Smooth muscle cell (in vitro differentiated cells): Measurements from ENCODE around the gene VAMP4. TPM values are rescaled to one million over a fixed set of nuclear protein-coding genes. Genes with fewer than 3 reads are reported as not detected.
"Not testable (repeated sequence)": the region's sequence is repeated elsewhere in the genome, so short reads cannot be mapped to it uniquely, and the experiment has no call there.

ENCODE experiments used
- DNase-seq: peaks from one replicate; lab custom pipeline; 2025; ENCODE audit not compliant: unreplicated experiment; lab: John Stamatoyannopoulos, UW
- H2AFZ ChIP-seq: fragments of 200-600 bp; sonication (generic); 2 replicates; pipeline ENCODE4 v1.6.0; 2016; ENCODE audit warnings: antibody characterized with exemption, low read depth, mild to moderate bottlenecking
- H3F3A ChIP-seq: fragments of 200-600 bp; sonication (generic); 2 replicates; pipeline ENCODE4 v1.6.0; 2017; ENCODE audit warnings: antibody characterized with exemption, low read depth
- H3K27ac ChIP-seq: fragments of 200-600 bp; sonication (generic); 2 replicates; pipeline ENCODE4 v1.5.1; 2016; ENCODE audit warnings: low read depth, mild to moderate bottlenecking
- H3K27me3 ChIP-seq: fragments of 200-600 bp; sonication (generic); 2 replicates; pipeline ENCODE4 v1.6.1; 2016; ENCODE audit warnings: low read depth, mild to moderate bottlenecking
- H3K36me3 ChIP-seq: fragments of 200-600 bp; sonication (generic); 2 replicates; pipeline ENCODE4 v1.5.1; 2016; ENCODE audit warnings: low read depth
- H3K4me1 ChIP-seq: fragments of 200-600 bp; sonication (generic); 2 replicates; pipeline ENCODE4 v1.5.1; 2016; ENCODE audit warnings: low read depth
- H3K4me2 ChIP-seq: fragments of 200-600 bp; sonication (generic); 2 replicates; pipeline ENCODE4 v1.6.0; 2016; ENCODE audit warnings: mild to moderate bottlenecking
- H3K4me3 ChIP-seq: fragments of 200-600 bp; sonication (generic); 2 replicates; pipeline ENCODE4 v1.5.1; 2016; ENCODE audit warnings: mild to moderate bottlenecking
- H3K79me2 ChIP-seq: fragments of 200-600 bp; sonication (generic); 2 replicates; pipeline ENCODE4 v1.6.0; 2016; ENCODE audit warnings: low read depth, mild to moderate bottlenecking
- H3K9ac ChIP-seq: fragments of 200-600 bp; sonication (generic); 2 replicates; pipeline ENCODE4 v1.6.0; 2016; ENCODE audit warnings: low read depth
- H3K9me3 ChIP-seq: fragments of 200-600 bp; sonication (generic); replicated peaks from 2 replicates; pipeline ENCODE4 v1.5.1; 2016; ENCODE audit warnings: low read depth
- H4K20me1 ChIP-seq: fragments of 200-600 bp; sonication (generic); 2 replicates; pipeline ENCODE4 v1.6.0; 2016; ENCODE audit warnings: low read depth
- CTCF ChIP-seq: fragments of 200-600 bp; sonication (generic); IDR thresholded peaks from 2 replicates; pipeline ENCODE4 v1.5.1; 2017; ENCODE audit warnings: borderline replicate concordance, mild to moderate bottlenecking, antibody characterized with exemption; ENCODE audit not compliant: insufficient read depth, poor library complexity, severe bottlenecking
- WGBS: methylation state at CpG from one replicate; pipeline ENCODE4 v1.1.7; 2016; ENCODE audit warnings: low lambda C conversion rate; 5-methylcytosine and 5-hydroxymethylcytosine counted together
- polyA plus RNA-seq: library from polyadenylated mRNA; unstranded; fragments of >200 nt; fragmentation: Nextera tagmentation; extraction: Ambion mirVana; gene quantifications from 2 replicates; pipeline ENCODE4 v1.2.1, GENCODE V29; 2016
- total RNA-seq: library from RNA; depleted of rRNA; stranded (reverse); fragments of >200 nt; gene quantifications from 2 replicates; pipeline ENCODE4 v1.2.3, GENCODE V29; 2014

The VAMP4 gene
- total and polyA plus RNA-seq, 2 experiments from 2014 or later = 15.2 to 17.4 TPM

GRCh38 chr1:171738911-171739310 is 3.0 kb downstream of the VAMP4 start:
- TF ChIP-seq CTCF = no peak
- no peak overlapping the region for H3K9ac ChIP-seq
- H3K27me3 ChIP-seq = no peaks in the 10 kb centered on the region
- peaks cover 9% of the 10 kb centered on the region for H3K36me3 ChIP-seq
- no peak overlapping the region for H2AFZ ChIP-seq
- H3K4me2 ChIP-seq = no peak overlapping the region
- peak overlapping the region; percentile 28 for H3K27ac ChIP-seq
- no peak for DNase-seq
- WGBS = 58% methylated on average over 2 of the region's 2 CpGs
- H3K4me3 ChIP-seq = no peak overlapping the region
- H3K4me1 ChIP-seq = peaks cover 11% of the 10 kb centered on the region
- no peaks in the 10 kb centered on the region for H4K20me1 ChIP-seq
- peaks cover 29% of the 10 kb centered on the region for H3K79me2 ChIP-seq
- peaks cover 1% of the 10 kb centered on the region for H3F3A ChIP-seq
- H3K9me3 ChIP-seq = no peaks in the 10 kb centered on the region

- H3K36me3 ChIP-seq = peaks cover 9% of the 10 kb centered on the region
- no peak overlapping the region for H2AFZ ChIP-seq
- H3K9me3 ChIP-seq = no peaks in the 10 kb centered on the region
- no peak for TF ChIP-seq CTCF
- WGBS = 94% methylated on average over 2 of the region's 2 CpGs
- no peak overlapping the region for H3K4me2 ChIP-seq
- peaks cover 25% of the 10 kb centered on the region for H3K79me2 ChIP-seq
- no peaks in the 10 kb centered on the region for H3K27me3 ChIP-seq
- no peak overlapping the region for H3K9ac ChIP-seq
- H3K4me3 ChIP-seq = no peak overlapping the region
- H3F3A ChIP-seq = no peaks in the 10 kb centered on the region
- no peak overlapping the region for H3K27ac ChIP-seq
- H3K4me1 ChIP-seq = peaks cover 6% of the 10 kb centered on the region
- H4K20me1 ChIP-seq = peaks cover 13% of the 10 kb centered on the region
- DNase-seq = no peak
These were observed 5.7 kb downstream of the VAMP4 start for GRCh38 chr1:171736196-171736595.

- no peaks in the 10 kb centered on the region for H3F3A ChIP-seq
- H3K4me2 ChIP-seq = no peak overlapping the region
- no peak for DNase-seq
- peaks cover 11% of the 10 kb centered on the region for H3K36me3 ChIP-seq
- no peaks in the 10 kb centered on the region for H3K27me3 ChIP-seq
- peaks cover 13% of the 10 kb centered on the region for H4K20me1 ChIP-seq
- no peak for TF ChIP-seq CTCF
- no peaks in the 10 kb centered on the region for H3K9me3 ChIP-seq
- no peak overlapping the region for H3K9ac ChIP-seq
- H3K4me1 ChIP-seq = no peaks in the 10 kb centered on the region
- H3K79me2 ChIP-seq = no peaks in the 10 kb centered on the region
- H3K27ac ChIP-seq = no peak overlapping the region
- H2AFZ ChIP-seq = no peak overlapping the region
- H3K4me3 ChIP-seq = no peak overlapping the region
These were observed 11.8 kb downstream of the VAMP4 start for GRCh38 chr1:171730052-171730451.

GRCh38 chr1:171727778-171728177 is 14.1 kb downstream of the VAMP4 start:
- Histone ChIP-seq H4K20me1 (peaks cover 10% of the 10 kb centered on the region), H3K4me2 (no peak overlapping the region), H3K36me3 (peaks cover 20% of the 10 kb centered on the region), H3K9ac (no peak overlapping the region), H3F3A (no peaks in the 10 kb centered on the region), H3K79me2 (no peaks in the 10 kb centered on the region), H2AFZ (no peak overlapping the region), H3K27me3 (no peaks in the 10 kb centered on the region), H3K27ac (no peak overlapping the region), H3K4me3 (no peak overlapping the region), H3K4me1 (no peaks in the 10 kb centered on the region), H3K9me3 (no peaks in the 10 kb centered on the region)
- WGBS = 99% methylated on average over 3 of the region's 3 CpGs
- no peak for DNase-seq
- no peak for TF ChIP-seq CTCF

GRCh38 chr1:171723180-171723579 is 18.7 kb downstream of the VAMP4 start:
- H3F3A ChIP-seq, H3K4me1 ChIP-seq, H3K27ac ChIP-seq, H3K9me3 ChIP-seq, H3K9ac ChIP-seq, H3K27me3 ChIP-seq, DNase-seq, H2AFZ ChIP-seq, H3K79me2 ChIP-seq, H3K4me3 ChIP-seq, H3K4me2 ChIP-seq: not testable (repeated sequence)
- Histone ChIP-seq H4K20me1 (peaks cover 21% of the 10 kb centered on the region), H3K36me3 (peaks cover 18% of the 10 kb centered on the region)
- WGBS = 100% methylated on average over 4 of the region's 4 CpGs
